Femur (tissue), 1 donor: ENCODE measurements around the gene HBG2.
"Not testable (repeated sequence)": the region's sequence is repeated elsewhere in the genome, so short reads cannot be mapped to it uniquely, and the experiment has no call there.

Experiments
- DNase-seq: peaks from one replicate; pipeline ENCODE4 v3.0.0-alpha.2; 2017

Gene HBG2

GRCh38 chr11:5280582-5281102 lies 26.1 kb upstream of the HBG2 start:
- peak; percentile 61 for DNase-seq

- no peak for DNase-seq
These were observed 25.0 kb upstream of the HBG2 start for GRCh38 chr11:5279471-5280090.

- DNase-seq = no peak
These were observed 23.3 kb upstream of the HBG2 start for GRCh38 chr11:5277807-5278382.

- no peak for DNase-seq
These were observed 22.1 kb upstream of the HBG2 start for GRCh38 chr11:5276697-5277096.

GRCh38 chr11:5275369-5276110 lies 21.0 kb upstream of the HBG2 start:
- no peak for DNase-seq

GRCh38 chr11:5274395-5274794 lies 19.8 kb upstream of the HBG2 start:
- no peak for DNase-seq

GRCh38 chr11:5272395-5273017 lies 17.9 kb upstream of the HBG2 start:
- no peak for DNase-seq

GRCh38 chr11:5269715-5270147 lies 15.2 kb upstream of the HBG2 start, which contains the start of gene HBE1:
Gene HBE1 (minus strand): TSS chr11:5269945. CDS start chr11:5269890, 55 bp downstream.
- no peak for DNase-seq

GRCh38 chr11:5267033-5267563 lies 12.5 kb upstream of the HBG2 start:
- no peak for DNase-seq

GRCh38 chr11:5266609-5267008 lies 12.0 kb upstream of the HBG2 start:
- DNase-seq = no peak

GRCh38 chr11:5265832-5266231 lies 11.3 kb upstream of the HBG2 start:
- DNase-seq = no peak

- no peak for DNase-seq
These were observed 4.1 kb upstream of the HBG2 start for GRCh38 chr11:5258543-5259262.

- no peak for DNase-seq
These were observed 2.7 kb upstream of the HBG2 start for GRCh38 chr11:5257296-5257695.

GRCh38 chr11:5254023-5254422 lies 558 bp downstream of the HBG2 start:
- DNase-seq = not testable (repeated sequence)

GRCh38 chr11:5253440-5253839 lies 1.1 kb downstream of the HBG2 start:
- DNase-seq = not testable (repeated sequence)

- no peak for DNase-seq
These were observed 1.7 kb downstream of the HBG2 start for GRCh38 chr11:5252919-5253265.

GRCh38 chr11:5252192-5252918 lies 2.2 kb downstream of the HBG2 start:
- no peak for DNase-seq

- DNase-seq = no peak
These were observed 2.8 kb downstream of the HBG2 start for GRCh38 chr11:5251746-5252145.

- DNase-seq = no peak
These were observed 3.9 kb downstream of the HBG2 start for GRCh38 chr11:5250543-5251204.

GRCh38 chr11:5249807-5250396 lies 4.7 kb downstream of the HBG2 start, which contains the start of gene HBG1:
Gene HBG1 (minus strand): TSS chr11:5249857. CDS start chr11:5249804, 53 bp downstream.
- not testable (repeated sequence) for DNase-seq

- not testable (repeated sequence) for DNase-seq
These were observed 6.1 kb downstream of the HBG2 start for GRCh38 chr11:5248498-5248897.
